Esophagus muscularis mucosa (tissue), 4 donors: ENCODE results near the gene ACVRL1. TPM values are rescaled to one million over a fixed set of nuclear protein-coding genes. Genes with fewer than 3 reads are reported as not detected.

Source experiments
- DNase-seq: peaks from one replicate; pipeline ENCODE4 v3.0.0-alpha.2; 2017; ENCODE audit errors: extremely low spot score
- H3K27ac ChIP-seq, 4 donors: fragments of 200-600 bp; sonication (generic); replicated peaks in 1 of 4; 1 replicate in 3 of 4; 2 replicates in 1 of 4; pipeline ENCODE4 v1.5.1; 2016 to 2019; ENCODE audit warnings: mild to moderate bottlenecking in 1 of 4
- H3K27me3 ChIP-seq, 4 donors: fragments of 200-600 bp; sonication (generic); one replicate each; pipeline versions ENCODE4 v1.5.1 to v1.6.0; 2016 to 2019
- H3K36me3 ChIP-seq, 4 donors: fragments of 200-600 bp; sonication (generic); one replicate each; pipeline ENCODE4 v1.5.1; 2016 to 2019
- H3K4me1 ChIP-seq, 4 donors: fragments of 200-600 bp; sonication (generic); one replicate each; pipeline ENCODE4 v1.5.1; 2016 to 2019
- H3K4me3 ChIP-seq, 4 donors: fragments of 200-600 bp; sonication (generic); 1 replicate in 2 of 4; 2 replicates in 2 of 4; pipeline ENCODE4 v1.5.1; 2016 to 2019; ENCODE audit warnings: mild to moderate bottlenecking in 4 of 4, moderate library complexity in 1 of 4
- H3K9me3 ChIP-seq, 4 donors: fragments of 200-600 bp; sonication (generic); 1 replicate in 3 of 4; 2 replicates in 1 of 4; pipeline ENCODE4 v1.5.1; 2016 to 2019
- EP300 ChIP-seq: sonication (generic); formaldehyde crosslinking; IDR thresholded peaks from one replicate; pipeline ENCODE4 v1.6.1; 2017; ENCODE audit warnings: antibody characterized with exemption
- POLR2A ChIP-seq: fragments of 450-650 bp; IDR thresholded peaks from one replicate; pipeline ENCODE4 v1.6.1; 2017; ENCODE audit warnings: antibody characterized with exemption, moderate library complexity, mild to moderate bottlenecking, low read depth
- POLR2AphosphoS5 ChIP-seq, 2 donors: sonication (generic); formaldehyde crosslinking; IDR thresholded peaks; one replicate each; pipeline ENCODE4 v1.6.1; 2017; ENCODE audit warnings: antibody characterized with exemption in 2 of 2
- WGBS: methylation state at CpG from one replicate; pipeline ENCODE4 v1.1.5; 2018; 5-methylcytosine and 5-hydroxymethylcytosine counted together
- intact Hi-C: fragments of 100-400 bp; cut with DNase I; formaldehyde crosslinking; loops from one replicate; pipeline ENCODE4 v1.15.1; 2023
- total RNA-seq, 4 donors: library from RNA; depleted of rRNA; stranded (reverse); fragments of >200 nt; gene quantifications; one replicate each; pipeline versions ENCODE4 v1.1.0 to v1.2.1, GENCODE V29; 2016
- TF ChIP-seq, protein P1 (sequence below), 3 experiments: fragments of 200-600 bp in 2 of 3; fragments of 450-650 bp in 1 of 3; sonication (generic) in 2 of 3; IDR thresholded peaks; one replicate each; pipeline ENCODE4 v1.5.1; 2017 to 2019; ENCODE audit warnings: antibody characterized with exemption in 3 of 3, mild to moderate bottlenecking in 2 of 3, moderate library complexity in 1 of 3

Gene ACVRL1
- total RNA-seq, 4 donors from 2014 or later: 124 to 149 (median 125) TPM

DNA sequence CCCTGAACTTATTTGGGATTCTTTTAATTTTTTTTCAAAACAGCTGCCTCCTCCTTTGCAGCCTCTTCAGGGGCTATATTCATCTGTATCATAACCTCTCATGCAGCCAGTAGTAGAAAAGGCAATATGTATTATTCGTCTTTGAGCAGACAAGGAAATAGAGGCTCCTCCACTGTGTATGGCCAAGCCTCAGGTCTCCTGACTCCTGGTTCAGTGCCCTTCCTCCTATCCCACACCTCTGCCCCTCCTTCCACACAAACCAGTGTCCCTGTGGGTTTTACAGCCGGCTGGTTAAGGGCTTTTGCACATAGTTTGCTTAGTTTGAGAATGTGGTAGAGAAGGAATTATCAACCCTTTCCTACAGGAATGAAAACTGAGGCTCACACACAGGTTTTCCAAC is 8.8 kb upstream of the ACVRL1 start:
- DNase-seq: no peak
- Histone ChIP-seq H3K4me3 (no peak overlapping the region), H3K9me3 (no peaks in the 10 kb centered on the region), H3K27me3 (peaks cover 0 to 20% (median 0%) of the 10 kb centered on the region in 4 donors), H3K4me1 (peaks cover 25 to 48% (median 32%) of the 10 kb centered on the region in 4 donors), H3K36me3 (no peaks in the 10 kb centered on the region), H3K27ac (no peak overlapping the region)
- WGBS: 86% methylated on average over 2 of the region's 2 CpGs
- intact Hi-C loops: loop anchor here (5.0 kb wide), 1 partner anchor 79 kb away; no protein-coding TSS in a partner anchor
- TF ChIP-seq POLR2A (no peak), POLR2AphosphoS5 (IDR thresholded peaks at IDR 0.05) (no peak), EP300 (no peak)
- TF ChIP-seq, protein P1, sequence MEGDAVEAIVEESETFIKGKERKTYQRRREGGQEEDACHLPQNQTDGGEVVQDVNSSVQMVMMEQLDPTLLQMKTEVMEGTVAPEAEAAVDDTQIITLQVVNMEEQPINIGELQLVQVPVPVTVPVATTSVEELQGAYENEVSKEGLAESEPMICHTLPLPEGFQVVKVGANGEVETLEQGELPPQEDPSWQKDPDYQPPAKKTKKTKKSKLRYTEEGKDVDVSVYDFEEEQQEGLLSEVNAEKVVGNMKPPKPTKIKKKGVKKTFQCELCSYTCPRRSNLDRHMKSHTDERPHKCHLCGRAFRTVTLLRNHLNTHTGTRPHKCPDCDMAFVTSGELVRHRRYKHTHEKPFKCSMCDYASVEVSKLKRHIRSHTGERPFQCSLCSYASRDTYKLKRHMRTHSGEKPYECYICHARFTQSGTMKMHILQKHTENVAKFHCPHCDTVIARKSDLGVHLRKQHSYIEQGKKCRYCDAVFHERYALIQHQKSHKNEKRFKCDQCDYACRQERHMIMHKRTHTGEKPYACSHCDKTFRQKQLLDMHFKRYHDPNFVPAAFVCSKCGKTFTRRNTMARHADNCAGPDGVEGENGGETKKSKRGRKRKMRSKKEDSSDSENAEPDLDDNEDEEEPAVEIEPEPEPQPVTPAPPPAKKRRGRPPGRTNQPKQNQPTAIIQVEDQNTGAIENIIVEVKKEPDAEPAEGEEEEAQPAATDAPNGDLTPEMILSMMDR (IDR thresholded peaks at IDR 0.05): no peak

DNA sequence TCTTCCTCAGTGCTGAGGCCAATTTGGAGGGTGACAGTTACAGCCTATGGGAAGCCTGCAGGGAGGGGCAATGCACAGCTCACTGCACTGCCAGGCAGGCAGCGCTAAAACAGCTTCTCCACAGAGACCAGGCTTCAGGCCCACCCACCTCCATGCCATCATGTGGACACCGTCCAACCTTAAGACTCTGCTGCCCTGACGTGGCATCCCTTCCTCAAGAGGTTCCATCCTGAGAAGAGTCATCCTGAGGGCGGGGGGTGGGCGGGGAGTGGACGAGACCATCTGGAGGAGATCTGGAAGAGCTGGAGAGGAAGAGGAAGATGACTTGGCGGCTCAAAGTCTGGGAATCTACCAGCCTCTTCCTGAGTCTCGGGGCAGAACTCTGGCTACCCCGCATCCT is 8.4 kb upstream of the ACVRL1 start:
- 75% methylated on average over 8 of the region's 9 CpGs for WGBS
- H3K36me3 ChIP-seq: no peaks in the 10 kb centered on the region
- peak in 1 of 2 donors; percentile 18 for TF ChIP-seq POLR2AphosphoS5 (IDR thresholded peaks at IDR 0.05)
- TF ChIP-seq EP300: no peak
- TF ChIP-seq POLR2A: no peak
- intact Hi-C loops: loop anchor here (5.0 kb wide), 1 partner anchor 78 kb away; no protein-coding TSS in a partner anchor
- H3K27me3 ChIP-seq: peaks cover 0 to 20% (median 0%) of the 10 kb centered on the region in 4 donors
- no peak overlapping the region for H3K4me3 ChIP-seq
- DNase-seq: no peak
- no peaks in the 10 kb centered on the region for H3K9me3 ChIP-seq
- peaks cover 25 to 48% (median 32%) of the 10 kb centered on the region in 4 donors for H3K4me1 ChIP-seq
- H3K27ac ChIP-seq: peak overlapping the region in 1 of 4 donors; percentile 10

DNA sequence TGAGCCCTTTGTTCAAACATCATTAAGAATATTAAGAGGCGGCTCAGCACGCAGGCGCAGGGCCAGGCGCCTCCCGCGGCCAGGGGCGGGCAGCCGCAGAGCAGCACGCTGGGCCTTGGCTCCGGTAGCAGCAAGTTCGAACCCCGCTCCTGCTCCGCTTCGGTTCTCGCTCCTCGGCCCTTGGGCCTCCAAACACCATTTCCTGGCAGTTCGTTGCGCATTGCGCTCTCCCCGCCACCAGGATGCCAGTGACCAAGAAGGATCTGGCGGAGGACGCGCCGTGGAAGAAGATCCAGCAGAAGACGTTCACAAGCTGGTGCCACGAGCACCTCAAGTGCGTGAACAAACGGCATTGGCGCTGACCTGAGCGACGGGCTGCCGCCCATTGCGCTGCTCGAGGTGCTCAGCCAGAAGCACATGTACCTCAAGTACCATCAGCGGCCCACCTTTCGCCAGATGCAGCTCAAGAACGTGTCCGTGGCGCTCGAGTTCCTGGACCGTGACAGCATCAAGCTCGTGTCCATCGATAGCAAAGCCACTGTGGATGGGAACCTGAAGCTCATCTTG is 6.9 kb upstream of the ACVRL1 start:
- intact Hi-C loops: no loop called here
- TF ChIP-seq, protein P1 (IDR thresholded peaks at IDR 0.05): no peak
- TF ChIP-seq EP300 (no peak), POLR2A (no peak), POLR2AphosphoS5 (IDR thresholded peaks at IDR 0.05) (no peak)
- Histone ChIP-seq H3K27ac (no peak overlapping the region), H3K9me3 (no peaks in the 10 kb centered on the region), H3K36me3 (no peaks in the 10 kb centered on the region), H3K4me3 (no peak overlapping the region), H3K27me3 (peaks cover 0 to 20% (median 0%) of the 10 kb centered on the region in 4 donors), H3K4me1 (peaks cover 32 to 51% (median 37%) of the 10 kb centered on the region in 4 donors)
- WGBS: 97% methylated on average over 21 of the region's 43 CpGs
- no peak for DNase-seq

DNA sequence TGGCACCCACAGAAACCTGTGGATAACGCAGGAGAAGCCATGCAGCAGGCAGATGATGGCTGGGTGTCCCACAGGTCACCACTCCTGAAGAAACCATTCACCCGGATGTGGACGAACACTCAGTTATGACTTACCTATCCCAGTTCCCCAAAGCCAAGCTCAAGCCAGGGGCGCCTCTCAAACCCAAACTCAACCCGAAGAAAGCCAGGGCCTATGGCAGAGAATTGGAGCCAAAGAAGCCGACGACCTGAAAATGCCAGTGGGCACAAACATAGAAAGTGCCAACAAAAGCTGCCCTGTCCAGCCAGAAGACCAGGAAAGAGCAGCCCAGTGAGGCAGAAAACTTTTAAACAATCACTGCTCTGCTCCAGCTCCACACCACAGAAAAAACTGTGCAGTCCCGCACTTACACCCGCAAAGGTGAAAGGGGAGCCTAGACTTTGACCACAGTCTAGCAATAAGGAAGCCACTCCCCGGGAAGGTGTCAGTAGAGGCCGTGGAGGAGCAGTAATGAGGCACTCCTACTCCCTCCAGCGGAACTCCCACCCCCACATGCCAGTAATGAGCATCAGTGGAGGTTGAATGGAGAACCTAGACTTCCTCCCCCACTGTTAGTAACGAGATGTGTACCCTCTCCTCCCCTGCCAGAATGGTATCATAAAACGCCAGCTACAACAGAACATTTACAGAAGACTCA is 6.0 kb upstream of the ACVRL1 start:
- no peak overlapping the region for H3K4me3 ChIP-seq
- intact Hi-C loops: no loop called here
- H3K9me3 ChIP-seq: no peaks in the 10 kb centered on the region
- peaks cover 30 to 51% (median 36%) of the 10 kb centered on the region in 4 donors for H3K4me1 ChIP-seq
- WGBS: 96% methylated on average over 12 of the region's 14 CpGs
- H3K27me3 ChIP-seq: peaks cover 0 to 20% (median 0%) of the 10 kb centered on the region in 4 donors
- no peak overlapping the region for H3K27ac ChIP-seq
- DNase-seq: no peak
- no peak for TF ChIP-seq POLR2AphosphoS5 (IDR thresholded peaks at IDR 0.05)
- TF ChIP-seq EP300: no peak
- TF ChIP-seq, protein P1 (IDR thresholded peaks at IDR 0.05): no peak
- TF ChIP-seq POLR2A: no peak
- H3K36me3 ChIP-seq: no peaks in the 10 kb centered on the region

DNA sequence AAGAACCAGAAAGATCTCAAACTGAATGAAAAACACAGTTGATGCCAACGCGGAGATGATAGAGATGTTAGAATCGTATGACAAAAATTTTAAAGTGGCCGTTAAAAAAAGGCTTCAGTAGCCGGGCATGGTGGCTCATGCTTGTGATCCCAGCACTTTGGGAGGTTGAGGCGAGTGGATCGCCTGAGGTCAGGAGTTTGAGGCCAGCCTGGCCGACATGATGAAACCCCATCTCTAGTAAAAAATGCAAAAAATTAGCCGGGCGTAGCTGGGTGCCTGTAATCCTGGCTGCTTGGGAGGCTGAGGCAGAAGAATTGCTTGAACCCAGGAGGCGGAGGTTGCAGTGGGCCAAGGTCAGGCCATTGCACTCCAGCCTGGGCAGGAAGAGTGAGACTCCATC is 5.4 kb upstream of the ACVRL1 start:
- intact Hi-C loops: no loop called here
- Histone ChIP-seq H3K27ac (no peak overlapping the region), H3K4me3 (no peak overlapping the region), H3K36me3 (no peaks in the 10 kb centered on the region), H3K4me1 (peaks cover 30 to 51% (median 35%) of the 10 kb centered on the region in 4 donors), H3K9me3 (no peaks in the 10 kb centered on the region), H3K27me3 (peaks cover 0 to 25% (median 2%) of the 10 kb centered on the region in 4 donors)
- TF ChIP-seq POLR2A: no peak
- TF ChIP-seq POLR2AphosphoS5 (IDR thresholded peaks at IDR 0.05): no peak
- TF ChIP-seq EP300: no peak
- TF ChIP-seq, protein P1 (IDR thresholded peaks at IDR 0.05): no peak
- 94% methylated on average over 11 of the region's 11 CpGs for WGBS
- no peak for DNase-seq
